Measurements from ENCODE around the gene PDE4D. TPM values are rescaled to one million over a fixed set of nuclear protein-coding genes. Genes with fewer than 3 reads are reported as not detected.
"Not testable (repeated sequence)": the region's sequence is repeated elsewhere in the genome, so short reads cannot be mapped to it uniquely, and the experiment has no call there.

The PDE4D gene
- total RNA-seq, 4 donors from 2014 or later, result 35.0 to 121 (median 63.4) TPM

- no peak for ATAC-seq
- H3K4me3 ChIP-seq, result no peak overlapping the region
- no peaks in the 10 kb centered on the region for H3K9me3 ChIP-seq
- H3K27ac ChIP-seq, result no peak overlapping the region
- no peak for TF ChIP-seq POLR2A (IDR thresholded peaks at IDR 0.05)
- TF ChIP-seq EP300 (IDR thresholded peaks at IDR 0.05), result no peak
- TF ChIP-seq CTCF (IDR thresholded peaks at IDR 0.05), result no peak
- H3K4me1 ChIP-seq, result peaks cover 4 to 16% (median 7%) of the 10 kb centered on the region in 3 donors
- no peaks in the 10 kb centered on the region for H3K36me3 ChIP-seq
- 89% methylated on average over 3 of the region's 3 CpGs; no CpG with 5 or more reads in 1 of the 2 donors for WGBS, 2 donors (ENCODE audit: low coverage in 1 of 2)
- no peaks in the 10 kb centered on the region for H3K27me3 ChIP-seq
These were observed 581.3 kb downstream of the PDE4D start for GRCh38 chr5:59312223-59312622.

GRCh38 chr5:59308685-59309084 lies 584.8 kb downstream of the PDE4D start:
- not testable (repeated sequence) for H3K9me3 ChIP-seq, H3K27ac ChIP-seq, ATAC-seq, H3K4me3 ChIP-seq, H3K27me3 ChIP-seq, H3K4me1 ChIP-seq, H3K36me3 ChIP-seq
- WGBS, 2 donors (ENCODE audit: low coverage in 1 of 2), result no CpG with 5 or more reads among the region's 2 CpGs

- not testable (repeated sequence) for H3K4me3 ChIP-seq, H3K27ac ChIP-seq, H3K9me3 ChIP-seq, ATAC-seq, H3K27me3 ChIP-seq, H3K36me3 ChIP-seq
- WGBS, 2 donors (ENCODE audit: low coverage in 1 of 2), result 57 to 83% methylated on average over 3 of the region's 3 CpGs
- H3K4me1 ChIP-seq, result peaks cover 2 to 12% (median 5%) of the 10 kb centered on the region in 3 donors
These were observed 590.2 kb downstream of the PDE4D start for GRCh38 chr5:59303289-59303716.

GRCh38 chr5:59302509-59302908 lies 591.0 kb downstream of the PDE4D start:
- H3K36me3 ChIP-seq, H3K27me3 ChIP-seq, ATAC-seq, H3K4me3 ChIP-seq, H3K27ac ChIP-seq, H3K9me3 ChIP-seq: not testable (repeated sequence)
- 100% methylated on average over 1 of the region's 1 CpG; no CpG with 5 or more reads in 1 of the 2 donors for WGBS, 2 donors (ENCODE audit: low coverage in 1 of 2)
- peaks cover 2 to 20% (median 5%) of the 10 kb centered on the region in 3 donors for H3K4me1 ChIP-seq

GRCh38 chr5:59301727-59302126 lies 591.8 kb downstream of the PDE4D start:
- Histone ChIP-seq H3K4me3 (no peak overlapping the region), H3K36me3 (no peaks in the 10 kb centered on the region), H3K4me1 (peaks cover 2 to 25% (median 5%) of the 10 kb centered on the region in 3 donors), H3K27ac (no peak overlapping the region), H3K27me3 (no peaks in the 10 kb centered on the region), H3K9me3 (no peaks in the 10 kb centered on the region)
- no peak for ATAC-seq
- TF ChIP-seq POLR2AphosphoS5 (IDR thresholded peaks at IDR 0.05) (no peak), POLR2A (IDR thresholded peaks at IDR 0.05) (no peak), EP300 (IDR thresholded peaks at IDR 0.05) (no peak), CTCF (IDR thresholded peaks at IDR 0.05) (no peak)
- 87% methylated on average over 3 of the region's 4 CpGs; no CpG with 5 or more reads in 1 of the 2 donors for WGBS, 2 donors (ENCODE audit: low coverage in 1 of 2)

- Histone ChIP-seq H3K4me1 (peaks cover 2 to 33% (median 5%) of the 10 kb centered on the region in 3 donors), H3K9me3 (no peaks in the 10 kb centered on the region), H3K36me3 (no peaks in the 10 kb centered on the region), H3K27ac (peak overlapping the region in 1 of 4 donors; percentile 6), H3K27me3 (no peaks in the 10 kb centered on the region), H3K4me3 (no peak overlapping the region)
- TF ChIP-seq POLR2AphosphoS5 (IDR thresholded peaks at IDR 0.05) (no peak), CTCF (IDR thresholded peaks at IDR 0.05) (no peak), EP300 (IDR thresholded peaks at IDR 0.05) (no peak), POLR2A (IDR thresholded peaks at IDR 0.05) (no peak)
- 80% methylated on average over 1 of the region's 1 CpG; no CpG with 5 or more reads in 1 of the 2 donors for WGBS, 2 donors (ENCODE audit: low coverage in 1 of 2)
- ATAC-seq, result no peak
These were observed 592.6 kb downstream of the PDE4D start for GRCh38 chr5:59300930-59301329.
